DOHH2 (cell line): ENCODE results near the gene DPP4.

Experiments used
- H3F3A ChIP-seq: fragments of 200-600 bp; sonication (generic), shearing (Covaris generic); 2 replicates; pipeline ENCODE4 v1.6.0; 2016; ENCODE audit warnings: antibody characterized with exemption, mild to moderate bottlenecking; ENCODE audit not compliant: control insufficient read depth, insufficient read depth
- H3K27ac ChIP-seq: fragments of 200-600 bp; sonication (generic); 2 replicates; pipeline ENCODE4 v1.5.1; 2014; ENCODE audit warnings: low read depth, mild to moderate bottlenecking, low read length, moderate library complexity
- H3K27me3 ChIP-seq: fragments of 200-600 bp; sonication (generic); 2 replicates; pipeline ENCODE4 v1.6.1; 2014; ENCODE audit warnings: mild to moderate bottlenecking, low read length, mixed read lengths; ENCODE audit not compliant: control insufficient read depth
- H3K36me3 ChIP-seq: fragments of 200-600 bp; sonication (generic); 2 replicates; pipeline ENCODE4 v1.6.1; 2014; ENCODE audit warnings: mild to moderate bottlenecking, low read length, moderate library complexity, mixed read lengths; ENCODE audit not compliant: control insufficient read depth
- H3K4me1 ChIP-seq: fragments of 200-600 bp; sonication (generic); 2 replicates; pipeline ENCODE4 v1.6.1; 2014; ENCODE audit warnings: mild to moderate bottlenecking, low read length, mixed read lengths; ENCODE audit not compliant: control insufficient read depth
- H3K4me2 ChIP-seq: fragments of 200-600 bp; sonication (generic); 2 replicates; pipeline ENCODE4 v1.6.0; 2014; ENCODE audit warnings: mild to moderate bottlenecking, low read length, moderate library complexity
- H3K4me3 ChIP-seq: fragments of 200-600 bp; sonication (generic); 2 replicates; pipeline ENCODE4 v1.5.1; 2014; ENCODE audit warnings: mild to moderate bottlenecking, low read length, mixed read lengths
- H3K79me2 ChIP-seq: fragments of 200-600 bp; sonication (generic); 2 replicates; pipeline ENCODE4 v1.6.1; 2014; ENCODE audit warnings: mild to moderate bottlenecking, low read length, mixed read lengths; ENCODE audit not compliant: control insufficient read depth
- H3K9me2 ChIP-seq: fragments of 200-600 bp; sonication (generic); replicated peaks from 2 replicates; pipeline ENCODE4 v1.6.1; 2014; ENCODE audit warnings: mild to moderate bottlenecking, low read length, mixed read lengths; ENCODE audit not compliant: control insufficient read depth
- H3K9me3 ChIP-seq: fragments of 200-600 bp; sonication (generic); 2 replicates; pipeline ENCODE4 v1.6.1; 2014; ENCODE audit warnings: antibody characterized with exemption, low read length, mixed read lengths; ENCODE audit not compliant: control insufficient read depth, insufficient read depth
- H4K20me1 ChIP-seq: fragments of 200-600 bp; sonication (generic); 2 replicates; pipeline ENCODE4 v1.6.0; 2014; ENCODE audit warnings: low read depth, mild to moderate bottlenecking, antibody characterized with exemption, low read length, moderate library complexity; ENCODE audit not compliant: control insufficient read depth, insufficient read depth
- EZH2phosphoT487 ChIP-seq: fragments of 200-600 bp; sonication (generic); IDR thresholded peaks from 2 replicates; pipeline ENCODE4 v1.6.1; 2017; ENCODE audit warnings: borderline replicate concordance, mild to moderate bottlenecking, antibody characterized with exemption, low read length, moderate library complexity, mixed read lengths
- TF ChIP-seq, protein P1 (sequence below): fragments of 200-600 bp; sonication (generic); IDR thresholded peaks from one replicate; pipeline ENCODE4 v1.5.1; 2014; ENCODE audit warnings: antibody characterized with exemption, mild to moderate bottlenecking, low read depth, low read length; ENCODE audit not compliant: poor library complexity, severe bottlenecking

DPP4 gene

DNA sequence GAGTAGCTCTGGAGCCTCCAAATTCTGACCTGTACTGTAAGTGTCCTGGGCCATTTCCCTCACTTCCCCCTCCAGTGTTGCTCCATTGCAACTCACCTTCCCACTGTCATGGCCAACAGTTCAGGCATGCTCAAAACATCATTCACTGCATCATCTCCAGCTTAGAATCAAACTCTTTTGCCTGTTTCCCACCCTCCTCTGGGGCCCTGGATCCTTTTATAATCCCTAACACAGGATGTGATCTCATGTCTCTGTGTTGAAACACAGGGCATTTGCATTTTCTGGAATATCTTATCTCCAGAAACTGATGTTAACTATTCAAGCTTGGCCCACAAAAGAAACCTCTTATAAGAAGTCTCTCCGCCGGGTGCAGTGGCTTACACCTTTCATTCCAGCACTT is 3.0 kb downstream of the DPP4 start:
- Histone ChIP-seq H3K27me3 (peaks cover 21% of the 10 kb centered on the region), H3K27ac (no peak overlapping the region), H3K9me2 (no peaks in the 10 kb centered on the region), H4K20me1 (no peaks in the 10 kb centered on the region), H3K79me2 (no peaks in the 10 kb centered on the region), H3K36me3 (no peaks in the 10 kb centered on the region), H3K4me3 (no peak overlapping the region), H3K4me1 (peaks cover 9% of the 10 kb centered on the region), H3F3A (no peaks in the 10 kb centered on the region), H3K9me3 (no peaks in the 10 kb centered on the region), H3K4me2 (no peak overlapping the region)
- TF ChIP-seq, protein P1, sequence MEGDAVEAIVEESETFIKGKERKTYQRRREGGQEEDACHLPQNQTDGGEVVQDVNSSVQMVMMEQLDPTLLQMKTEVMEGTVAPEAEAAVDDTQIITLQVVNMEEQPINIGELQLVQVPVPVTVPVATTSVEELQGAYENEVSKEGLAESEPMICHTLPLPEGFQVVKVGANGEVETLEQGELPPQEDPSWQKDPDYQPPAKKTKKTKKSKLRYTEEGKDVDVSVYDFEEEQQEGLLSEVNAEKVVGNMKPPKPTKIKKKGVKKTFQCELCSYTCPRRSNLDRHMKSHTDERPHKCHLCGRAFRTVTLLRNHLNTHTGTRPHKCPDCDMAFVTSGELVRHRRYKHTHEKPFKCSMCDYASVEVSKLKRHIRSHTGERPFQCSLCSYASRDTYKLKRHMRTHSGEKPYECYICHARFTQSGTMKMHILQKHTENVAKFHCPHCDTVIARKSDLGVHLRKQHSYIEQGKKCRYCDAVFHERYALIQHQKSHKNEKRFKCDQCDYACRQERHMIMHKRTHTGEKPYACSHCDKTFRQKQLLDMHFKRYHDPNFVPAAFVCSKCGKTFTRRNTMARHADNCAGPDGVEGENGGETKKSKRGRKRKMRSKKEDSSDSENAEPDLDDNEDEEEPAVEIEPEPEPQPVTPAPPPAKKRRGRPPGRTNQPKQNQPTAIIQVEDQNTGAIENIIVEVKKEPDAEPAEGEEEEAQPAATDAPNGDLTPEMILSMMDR = no peak
- no peak for TF ChIP-seq EZH2phosphoT487

- no peaks in the 10 kb centered on the region for H4K20me1 ChIP-seq
- H3K9me3 ChIP-seq = no peaks in the 10 kb centered on the region
- TF ChIP-seq EZH2phosphoT487 = no peak
- TF ChIP-seq, protein P1 = no peak
- H3K79me2 ChIP-seq = no peaks in the 10 kb centered on the region
- H3F3A ChIP-seq = no peaks in the 10 kb centered on the region
- H3K36me3 ChIP-seq = no peaks in the 10 kb centered on the region
- H3K27ac ChIP-seq = no peak overlapping the region
- no peaks in the 10 kb centered on the region for H3K9me2 ChIP-seq
- H3K4me1 ChIP-seq = peaks cover 9% of the 10 kb centered on the region
- no peak overlapping the region for H3K4me2 ChIP-seq
- peaks cover 21% of the 10 kb centered on the region for H3K27me3 ChIP-seq
- H3K4me3 ChIP-seq = no peak overlapping the region
These were observed 3.6 kb downstream of the DPP4 start for GRCh38 chr2:162070228-162070936.

- Histone ChIP-seq H3K79me2 (no peaks in the 10 kb centered on the region), H3F3A (no peaks in the 10 kb centered on the region), H3K27me3 (peaks cover 19% of the 10 kb centered on the region), H3K4me1 (peaks cover 6% of the 10 kb centered on the region), H3K4me3 (no peak overlapping the region), H4K20me1 (no peaks in the 10 kb centered on the region), H3K9me3 (no peaks in the 10 kb centered on the region), H3K36me3 (no peaks in the 10 kb centered on the region), H3K27ac (no peak overlapping the region), H3K4me2 (no peak overlapping the region), H3K9me2 (no peaks in the 10 kb centered on the region)
- TF ChIP-seq, protein P1 = no peak
- TF ChIP-seq EZH2phosphoT487 = no peak
These were observed 4.6 kb downstream of the DPP4 start for GRCh38 chr2:162069267-162069903.
